Glomerular visceral epithelial cell (primary cell): Measurements from ENCODE around the gene KCNC1.

Source experiments
- DNase-seq: peaks from one replicate; pipeline ENCODE4 v3.0.0-alpha.2; 2016; ENCODE audit errors: extremely low spot score

Gene KCNC1

DNA sequence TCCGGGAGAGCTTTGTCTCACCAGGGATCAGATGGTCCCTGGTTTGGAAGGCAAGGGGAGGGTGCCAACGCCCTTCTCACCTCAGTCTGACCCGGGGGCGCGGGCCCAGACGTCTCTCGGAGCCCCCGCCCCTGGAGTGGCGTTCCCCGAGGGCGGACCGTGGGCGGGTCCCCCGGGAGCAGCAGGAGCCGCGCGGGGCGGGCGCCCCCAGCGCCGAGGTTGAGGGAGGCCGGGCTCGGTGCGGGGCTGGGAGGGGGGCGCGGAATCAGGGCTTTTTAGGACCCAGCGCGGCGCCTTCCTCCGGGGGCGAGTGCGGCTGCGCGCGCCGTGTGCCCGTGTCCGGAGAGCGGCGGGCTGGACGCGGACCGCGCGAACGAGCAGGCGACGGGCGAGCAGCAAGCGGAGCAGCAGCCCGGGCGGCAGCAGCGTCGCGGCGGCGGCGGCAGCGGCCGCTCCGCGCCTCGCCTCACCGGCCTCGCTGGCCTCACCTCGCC, at the start of gene KCNC1:
Gene KCNC1 (plus strand): TSS at position 364 of the 494 bp plus-strand sequence. CDS start 1,222 bp downstream, outside the sequence.
- DNase-seq, result peak; percentile 19

DNA sequence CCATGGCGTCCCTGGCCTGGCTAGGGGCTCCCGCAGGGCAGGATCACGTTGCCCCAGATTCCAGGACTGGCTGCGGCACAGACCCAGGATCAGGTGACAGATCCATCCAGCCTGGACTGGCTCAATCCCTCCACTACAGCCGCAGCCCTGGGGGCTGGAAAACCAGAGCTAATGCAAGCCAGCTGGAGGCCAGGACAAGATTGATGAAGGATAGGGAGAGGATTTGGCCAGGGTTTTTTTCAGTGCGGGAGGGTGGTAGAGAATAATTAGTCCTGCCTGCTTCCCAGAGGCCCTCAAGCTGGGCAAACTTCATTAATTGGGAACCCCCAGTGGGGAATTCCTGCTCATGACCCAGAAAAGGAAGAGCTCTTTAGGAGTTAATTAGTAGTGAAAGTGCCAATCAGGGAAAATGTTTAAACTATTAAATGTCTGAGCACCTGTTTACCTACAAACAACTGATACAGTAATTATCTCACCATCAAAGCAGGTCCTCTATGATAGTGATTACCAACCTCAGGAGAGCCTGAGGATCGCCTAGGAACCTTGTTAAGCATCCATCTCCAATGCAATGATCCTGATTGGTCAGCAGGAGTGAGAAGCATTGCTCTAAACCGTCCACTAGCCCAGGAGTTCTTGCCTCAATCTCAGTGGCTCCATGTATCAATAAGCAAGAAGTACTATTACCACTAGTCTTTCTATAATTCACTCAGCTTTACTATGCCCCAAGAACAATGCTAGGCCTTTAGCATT, 48.2 kb upstream of the KCNC1 start:
- DNase-seq, result no peak

DNA sequence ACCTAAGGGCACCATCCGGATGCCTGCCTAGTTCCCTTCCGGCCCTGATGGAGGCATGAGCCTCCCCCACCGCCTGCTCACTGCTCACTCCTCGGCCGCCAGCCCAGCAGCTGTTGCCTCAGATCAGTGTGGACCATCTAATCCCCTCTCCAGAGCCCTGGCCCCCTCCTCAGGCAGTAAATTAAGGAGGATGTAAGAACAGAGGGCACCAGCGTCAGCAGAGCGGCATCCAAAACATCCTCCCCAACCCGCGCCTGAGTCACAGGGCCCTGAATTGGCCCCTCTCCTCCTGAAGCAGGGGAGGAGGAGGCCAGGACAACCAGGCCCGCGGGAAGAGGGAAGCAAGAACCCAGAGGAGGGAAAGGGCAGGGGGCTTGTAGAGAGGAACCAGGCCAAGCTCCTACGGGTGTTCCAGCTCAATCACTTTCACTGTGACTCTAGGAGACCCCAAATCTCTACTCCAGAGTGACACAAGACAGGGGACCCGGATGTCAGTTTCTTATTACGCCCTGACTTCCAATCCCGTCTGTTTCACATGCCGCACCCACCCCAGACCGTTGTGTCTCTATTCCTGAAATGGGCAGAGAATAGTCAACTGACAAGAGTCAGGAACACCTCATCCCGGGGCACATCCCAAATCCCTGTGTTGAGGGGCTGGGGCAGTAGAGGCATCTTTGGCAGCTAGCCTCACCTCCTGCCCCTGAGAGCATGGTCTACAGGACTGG, 46.5 kb upstream of the KCNC1 start:
- no peak for DNase-seq

DNA sequence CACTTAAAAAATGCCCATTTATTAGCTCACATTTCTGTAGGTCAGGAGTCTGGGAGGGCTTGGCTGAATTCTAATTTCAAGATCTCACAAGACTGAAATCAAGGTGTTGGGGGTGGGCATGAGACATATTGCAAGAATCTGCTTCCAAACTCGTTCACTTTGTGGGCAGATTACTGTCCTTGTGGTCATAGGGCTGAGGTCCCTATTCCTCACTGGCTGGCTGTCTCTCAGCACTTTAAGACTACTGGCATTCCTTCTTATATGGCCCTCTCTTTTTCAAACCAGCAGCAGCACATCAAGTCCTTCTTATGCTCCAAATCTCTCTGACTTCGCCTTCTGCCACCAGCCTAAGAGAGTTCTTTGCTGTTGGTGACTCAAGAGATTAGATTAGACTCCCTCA, 43.0 kb upstream of the KCNC1 start:
- DNase-seq, result no peak

DNA sequence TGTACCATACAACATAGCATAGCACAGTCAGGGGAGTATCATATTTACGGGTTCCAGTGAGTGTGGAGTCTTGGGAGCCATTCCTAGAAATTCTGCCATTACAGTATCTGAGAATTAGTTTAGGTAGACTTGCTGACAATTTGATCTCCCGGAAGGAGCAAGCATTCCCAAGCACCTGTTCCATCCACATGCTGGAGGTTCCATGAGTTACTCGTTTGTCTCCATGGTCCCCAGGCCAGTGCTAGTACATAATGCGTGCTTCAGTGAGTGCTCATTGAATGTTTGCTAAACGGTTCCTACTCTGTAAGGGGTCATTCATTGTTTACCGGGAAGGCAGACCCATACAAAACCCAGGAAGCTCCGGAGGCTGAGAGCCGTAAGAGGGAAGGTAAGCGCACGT, 42.6 kb upstream of the KCNC1 start:
- DNase-seq, result no peak

DNA sequence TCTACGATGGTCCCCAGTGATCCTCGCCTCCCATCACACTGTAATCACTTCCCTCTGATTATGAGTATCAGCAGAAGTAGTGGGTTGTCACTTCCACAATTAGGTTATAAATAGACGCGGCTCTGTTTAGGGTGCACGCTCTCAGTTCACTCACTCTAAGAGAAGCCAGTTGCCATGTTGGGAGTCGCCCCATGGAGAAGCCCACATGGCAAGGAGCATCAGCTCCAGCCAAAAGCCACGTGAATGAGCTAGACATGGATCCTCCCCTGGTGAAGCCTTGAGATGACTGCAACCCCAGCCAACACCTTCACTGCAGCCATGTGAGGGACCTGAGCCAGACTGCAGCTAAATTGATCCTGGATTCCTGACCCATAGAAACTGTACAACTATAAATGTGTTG, 41.6 kb upstream of the KCNC1 start:
- no peak for DNase-seq

DNA sequence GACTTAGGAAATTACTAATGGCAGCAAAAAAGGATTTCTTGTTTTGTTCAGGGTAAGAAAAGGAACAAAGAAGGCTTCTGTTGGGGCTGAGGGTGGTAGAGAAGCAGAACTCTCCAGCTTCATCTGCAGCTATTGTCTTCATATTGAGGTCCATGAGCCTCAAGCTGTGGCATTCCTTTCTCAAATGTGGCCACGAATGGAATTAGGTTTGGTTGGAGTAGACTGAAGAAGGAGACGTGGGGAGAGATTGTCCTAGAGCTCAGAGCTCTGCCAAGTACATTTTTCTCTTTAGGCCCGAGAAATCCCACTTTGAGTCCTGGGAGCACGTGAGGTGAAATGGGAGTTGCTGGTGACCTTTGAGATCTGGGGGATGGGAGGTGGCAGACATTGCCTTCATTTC, 41.0 kb upstream of the KCNC1 start:
- no peak for DNase-seq

DNA sequence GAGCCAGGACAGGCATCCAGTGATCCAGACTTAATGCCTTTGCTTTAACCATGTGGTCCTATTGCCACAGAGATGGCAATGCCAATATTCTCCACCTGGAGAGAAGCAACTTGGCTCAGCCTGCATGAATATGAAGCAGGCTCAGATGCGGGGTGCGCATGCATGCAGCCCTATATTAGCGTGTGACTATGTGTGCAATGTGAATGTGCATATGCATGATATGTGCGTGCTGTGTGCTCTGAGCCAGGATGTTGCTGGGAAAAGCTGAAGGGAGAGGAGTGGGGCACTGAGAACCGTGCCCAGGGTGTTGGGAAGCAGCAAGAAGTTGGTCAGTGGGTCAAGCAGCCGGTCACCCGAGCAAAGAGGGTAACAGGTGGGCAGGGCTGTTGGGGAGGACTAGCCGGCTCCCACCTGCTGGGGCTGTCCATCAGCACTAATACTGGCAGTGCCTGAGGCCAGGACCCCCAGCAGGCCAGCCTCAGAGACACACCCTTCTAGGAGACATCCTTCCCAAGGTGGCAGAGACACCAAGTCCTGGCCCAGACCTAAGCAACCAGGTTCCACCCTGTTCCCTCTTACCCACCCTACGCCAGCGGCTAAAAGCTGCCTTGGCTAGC, 40.0 kb upstream of the KCNC1 start:
- DNase-seq, result no peak

DNA sequence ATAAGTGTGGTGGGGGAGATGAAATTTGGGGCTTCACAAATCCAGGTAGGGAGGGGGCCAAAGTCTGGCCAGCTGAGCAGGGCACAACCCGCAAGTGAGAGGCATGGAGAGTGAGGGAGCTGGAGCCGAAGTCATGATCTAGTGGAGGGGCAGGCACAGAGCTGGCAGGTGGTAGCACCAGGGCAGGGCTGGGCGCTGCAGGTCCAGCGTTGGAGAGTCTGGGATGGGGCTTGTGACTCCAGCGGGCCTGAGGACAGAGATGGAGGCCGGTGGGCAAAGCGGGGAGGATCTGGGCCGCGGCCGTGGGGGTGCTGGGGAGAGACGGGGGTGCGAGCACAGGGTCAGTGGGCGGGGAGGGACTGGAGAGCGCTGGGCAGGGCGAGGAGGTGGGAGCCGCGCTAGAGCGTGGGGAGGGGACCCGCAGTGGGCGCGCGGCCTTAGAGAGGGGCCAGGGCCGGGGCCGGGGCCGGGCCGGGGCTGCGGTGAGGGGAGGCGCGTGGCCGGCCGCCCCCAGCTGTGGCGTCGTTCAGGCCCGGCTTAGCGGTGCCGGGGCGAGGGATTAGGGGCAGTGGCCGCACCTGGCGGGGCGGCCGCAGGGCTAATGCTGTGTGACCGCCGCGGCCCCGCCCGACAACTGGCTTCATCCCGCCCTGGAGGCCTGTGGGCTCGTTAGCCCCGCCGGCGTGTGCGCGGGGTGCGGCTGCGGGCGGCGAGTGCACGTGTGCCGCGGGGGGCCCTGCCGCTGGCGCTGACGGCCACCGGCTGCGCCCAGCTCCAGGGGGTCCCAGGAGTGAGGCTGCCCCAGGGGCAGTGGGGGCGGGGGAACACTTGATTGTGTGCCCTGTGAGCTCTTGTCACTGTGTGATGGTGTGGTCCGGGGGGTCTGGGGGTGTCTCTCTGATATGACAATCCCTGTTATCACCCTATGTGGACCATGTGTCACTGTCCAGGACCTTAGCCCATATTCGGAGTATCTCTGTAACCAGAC, 38.8 kb upstream of the KCNC1 start:
- no peak for DNase-seq

DNA sequence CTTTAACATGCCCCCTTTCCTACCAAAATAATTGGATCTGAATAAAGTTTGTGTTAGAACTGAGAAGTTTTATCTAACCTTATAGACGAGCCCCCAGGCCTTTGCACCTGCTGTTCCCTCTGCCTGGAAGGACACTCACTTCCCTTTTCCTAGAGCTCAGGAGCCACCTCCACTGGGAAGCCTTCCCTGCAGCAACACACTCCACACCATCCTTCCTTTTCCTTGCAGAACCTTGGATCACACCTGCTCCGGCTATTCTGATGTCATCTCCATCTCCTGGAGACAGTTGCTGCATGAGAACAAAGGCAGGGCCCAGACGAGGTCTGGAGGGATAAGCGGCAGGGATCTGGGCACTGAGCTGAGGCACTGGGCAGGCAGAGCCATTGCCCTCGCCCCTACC, 37.8 kb upstream of the KCNC1 start:
- DNase-seq, result no peak

DNA sequence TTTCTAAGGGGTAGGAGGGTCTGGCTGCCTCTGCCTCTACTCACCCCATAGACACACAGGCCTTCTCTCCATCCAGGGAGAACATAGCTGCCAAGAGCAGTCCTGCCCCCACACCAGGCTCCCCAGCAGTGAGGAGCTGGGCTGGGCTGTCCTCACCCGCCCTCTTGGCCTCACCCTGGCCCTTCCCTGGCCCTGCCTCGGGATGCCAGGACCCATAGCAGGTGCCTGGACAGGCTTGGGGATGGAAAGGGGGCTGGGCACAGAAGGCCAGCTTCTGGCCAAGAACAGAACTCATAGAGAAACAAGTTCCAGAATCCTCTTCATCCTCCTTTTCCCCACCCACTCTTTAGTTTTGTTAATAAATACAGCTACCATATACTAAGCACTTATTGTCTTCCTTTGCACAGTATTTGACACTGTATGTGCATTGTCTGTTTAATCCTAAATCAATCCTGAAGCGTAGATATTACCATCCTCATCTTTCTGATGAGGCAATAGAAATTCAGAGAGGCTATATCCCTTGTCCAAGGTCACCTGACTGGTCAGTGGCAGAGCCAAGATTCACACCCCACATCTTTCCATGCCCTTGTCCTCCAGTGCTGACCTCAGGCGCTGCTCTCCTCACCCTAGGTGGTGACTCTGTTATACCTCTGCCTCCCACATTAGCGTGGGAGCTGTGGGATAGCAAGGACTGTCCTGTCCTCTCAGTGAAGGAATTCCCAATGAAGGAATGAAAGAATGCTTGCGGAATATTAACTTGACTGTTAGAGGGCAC, 37.2 kb upstream of the KCNC1 start:
- DNase-seq, result no peak

DNA sequence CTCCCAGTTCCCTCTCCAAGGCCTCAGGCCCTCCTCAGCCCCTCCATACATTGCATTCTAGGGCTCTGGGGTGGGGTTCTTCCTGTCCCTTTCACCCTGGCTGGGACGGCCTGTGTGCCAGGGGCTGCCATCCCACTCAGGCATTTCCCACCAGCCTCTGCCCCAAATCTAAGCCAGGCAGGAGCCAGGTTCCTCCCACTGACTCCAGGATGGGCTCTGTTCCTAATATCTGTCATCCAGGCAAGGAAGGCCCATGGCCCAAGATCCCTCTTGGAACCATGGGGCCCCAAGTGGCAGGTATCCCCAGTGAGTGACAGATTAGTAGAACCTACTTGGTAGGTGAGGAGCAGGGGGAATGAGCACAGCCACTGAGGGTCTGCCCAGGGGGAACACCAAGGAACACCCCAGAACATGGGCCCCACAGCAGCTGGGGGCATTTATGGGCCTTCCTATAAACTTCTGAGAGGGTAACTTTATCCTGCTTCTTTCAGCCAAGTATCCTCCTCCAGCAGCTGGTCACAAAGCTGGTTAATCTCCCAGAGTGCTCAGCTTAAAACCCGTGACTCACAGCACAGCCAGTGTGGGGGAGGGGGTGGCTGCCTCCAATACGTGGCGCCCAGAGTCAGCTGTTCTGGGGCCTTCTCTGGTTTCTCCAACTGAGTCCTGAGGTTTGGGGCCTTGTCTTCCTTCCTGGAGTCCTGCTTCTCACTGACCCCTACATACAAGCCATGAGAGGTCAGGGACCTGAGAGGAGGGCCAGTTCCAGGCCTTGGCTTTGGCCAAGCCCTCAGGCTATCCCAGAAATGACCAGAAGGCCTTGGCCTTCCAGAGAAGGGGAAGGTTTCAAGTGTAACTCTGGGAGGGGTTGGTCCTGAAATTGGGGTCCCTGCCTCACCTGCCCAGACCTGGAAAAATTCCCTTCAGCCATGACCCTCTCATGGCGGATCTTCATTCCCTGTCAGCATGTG, 35.1 kb upstream of the KCNC1 start:
- DNase-seq, result no peak

DNA sequence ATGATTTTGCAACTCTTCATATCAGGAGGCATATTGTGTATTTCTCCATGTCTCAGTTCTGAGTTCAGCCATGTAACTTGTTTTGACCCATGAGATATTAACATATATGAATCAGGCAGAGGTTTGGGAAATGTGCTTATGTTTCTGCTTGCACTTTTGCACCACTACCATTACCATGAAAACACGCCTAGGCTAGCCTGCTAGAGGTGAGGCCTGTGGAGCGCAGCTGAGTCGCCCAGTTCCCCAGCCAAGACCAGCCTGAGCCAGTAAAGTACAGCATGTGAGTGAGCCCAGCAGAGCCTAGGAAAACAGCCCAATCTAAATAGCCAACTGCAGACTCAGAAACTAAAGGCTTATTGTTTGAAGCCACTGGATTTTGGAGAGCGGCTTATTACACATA, 33.6 kb upstream of the KCNC1 start:
- DNase-seq, result no peak

DNA sequence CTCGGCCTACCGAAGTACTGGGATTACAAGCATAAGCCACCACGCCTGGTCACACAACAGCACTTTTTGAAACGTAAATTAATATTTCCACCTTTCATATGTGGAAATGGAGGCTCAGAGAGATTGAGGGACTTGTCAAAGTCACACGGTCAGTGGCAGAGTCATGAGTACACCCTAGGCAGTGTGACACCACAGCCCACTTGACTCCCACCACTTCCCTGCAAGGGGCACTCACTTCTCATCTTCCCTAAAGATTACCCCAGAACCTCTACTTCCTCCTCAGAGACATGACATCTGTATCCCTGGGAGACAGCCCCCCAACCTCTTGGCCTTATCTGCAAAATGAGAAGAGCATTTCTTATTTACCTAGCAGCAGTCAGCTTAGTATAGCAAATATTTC, 31.7 kb upstream of the KCNC1 start:
- no peak for DNase-seq

DNA sequence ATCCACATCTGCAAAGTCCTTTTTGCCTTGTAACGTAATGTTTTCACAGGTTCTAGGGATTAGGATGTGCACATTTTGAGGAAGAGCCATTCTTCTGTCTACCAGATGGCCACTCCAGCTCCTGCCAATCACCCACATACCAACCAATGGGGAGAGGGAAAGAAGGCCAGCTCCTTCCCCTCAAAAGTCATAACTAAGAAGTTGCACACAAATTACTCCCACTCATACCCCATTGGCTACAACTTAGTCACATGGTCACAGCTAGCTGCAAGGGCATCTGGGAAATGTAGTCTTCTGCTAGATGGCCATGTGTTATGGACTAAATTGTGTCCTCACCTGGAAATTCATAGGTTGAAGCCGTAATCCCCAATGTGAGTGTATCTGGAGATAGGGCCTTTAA, 30.6 kb upstream of the KCNC1 start:
- no peak for DNase-seq

DNA sequence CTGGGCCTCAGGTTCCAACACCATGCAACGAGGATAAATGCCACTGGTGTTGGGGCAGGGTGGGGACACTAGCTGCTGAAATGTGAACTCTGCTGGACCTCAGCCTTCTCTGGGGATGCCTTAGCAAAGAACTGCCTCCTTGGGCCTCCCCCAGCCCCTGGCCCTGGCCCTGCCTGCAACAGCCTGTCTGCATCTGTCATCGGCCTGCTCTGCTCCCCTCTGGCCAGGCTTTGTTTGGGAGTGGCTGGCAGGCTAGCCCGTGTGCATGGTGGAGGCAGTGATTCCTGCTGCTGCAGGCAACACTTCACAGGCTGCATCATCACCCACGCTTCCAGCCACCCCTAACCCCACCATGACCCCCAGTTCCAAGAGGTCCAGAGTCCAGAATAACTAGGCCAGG, 26.8 kb upstream of the KCNC1 start:
- DNase-seq, result no peak

DNA sequence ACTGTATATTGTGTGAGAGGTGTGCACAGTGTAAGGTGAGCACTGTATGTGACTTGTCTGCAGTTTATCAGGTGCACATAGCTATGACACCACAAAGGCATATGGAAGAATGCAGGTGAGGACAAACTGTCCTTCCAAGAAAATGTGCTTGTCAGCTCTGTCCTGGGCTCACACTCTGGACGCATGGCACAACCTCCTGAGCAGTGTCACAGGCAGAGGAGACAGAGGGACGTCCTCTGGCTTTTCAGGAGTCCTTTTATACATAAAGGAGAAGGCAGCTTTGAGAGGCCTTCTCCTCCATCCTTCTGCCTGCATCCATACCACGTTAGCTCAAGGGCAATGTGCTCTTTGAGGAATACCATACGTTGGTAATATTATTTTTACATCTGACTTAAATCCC, 22.7 kb upstream of the KCNC1 start:
- DNase-seq, result no peak

DNA sequence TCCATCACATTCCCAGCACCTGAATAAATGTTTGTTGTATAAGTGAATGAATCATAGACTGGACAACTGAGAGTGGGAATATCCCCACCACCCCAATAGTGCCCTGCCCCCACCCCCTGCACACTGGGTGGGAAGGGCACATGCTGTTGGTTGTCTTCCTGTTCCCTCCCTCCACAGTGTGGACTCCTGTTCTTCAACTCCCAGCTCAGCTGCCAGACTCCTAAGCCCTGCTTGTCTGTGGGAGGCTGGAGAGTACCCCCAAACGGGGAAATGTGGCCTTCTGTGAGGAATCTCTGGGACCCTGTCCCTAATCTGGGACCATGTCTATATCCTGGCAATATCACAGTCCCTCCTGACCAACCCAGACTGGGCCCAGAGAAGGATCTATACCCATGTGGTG, 20.7 kb upstream of the KCNC1 start:
- DNase-seq, result no peak

DNA sequence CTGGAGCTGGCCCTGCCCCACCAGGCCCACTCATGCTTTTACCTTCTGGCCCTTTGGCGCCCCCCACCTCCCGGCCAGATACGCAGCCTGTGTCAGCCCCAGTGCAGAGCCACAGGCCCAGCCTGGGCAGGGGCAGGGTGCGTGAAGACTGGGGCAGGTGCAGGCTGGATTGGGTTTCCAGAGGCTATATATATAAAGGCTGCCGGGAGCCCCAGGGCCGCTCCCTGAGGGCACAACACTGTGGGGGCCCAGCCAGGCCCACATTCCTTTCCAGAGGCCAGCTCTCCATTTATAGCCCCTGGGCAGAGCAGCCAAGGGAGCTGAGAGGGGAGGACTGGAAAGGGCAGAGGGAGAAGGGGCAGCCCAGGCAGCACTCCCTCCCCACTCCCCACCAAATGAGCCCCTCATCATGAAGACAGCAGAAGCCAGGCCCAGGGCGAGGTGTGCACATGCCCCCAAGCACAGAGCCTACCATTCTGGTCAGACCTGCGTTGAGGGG, 20.2 kb upstream of the KCNC1 start:
- DNase-seq, result no peak

DNA sequence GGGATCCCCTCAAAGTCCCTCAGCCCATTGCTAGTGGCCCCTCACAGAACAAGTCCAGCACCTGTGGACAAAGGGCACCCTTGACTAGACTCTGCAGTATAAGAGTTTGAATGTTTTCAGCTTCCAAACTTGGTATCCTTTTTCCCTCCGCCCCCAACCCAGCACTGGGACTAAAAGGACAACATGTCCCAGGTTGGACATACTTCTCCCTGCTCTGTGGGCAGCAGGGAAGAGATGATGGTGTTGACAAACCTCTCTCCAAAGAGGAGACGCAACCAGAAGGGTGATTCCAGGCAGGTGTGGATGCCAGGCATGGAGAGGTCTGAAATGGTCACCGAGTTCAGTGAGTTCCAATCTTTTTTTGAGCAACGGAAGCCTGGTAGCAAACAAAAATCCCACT, 19.7 kb upstream of the KCNC1 start:
- DNase-seq, result no peak
